Measurements from ENCODE around the gene WARS2.

WARS2 gene

GRCh38 chr1:119146466-119146865, 6.0 kb upstream of the WARS2 start:
- TF ChIP-seq CTCF (conservative IDR thresholded peaks at IDR 0.05) (no peak), ZFX (IDR thresholded peaks at IDR 0.05) (no peak)
- no peak overlapping the region for H3K27ac ChIP-seq

- TF ChIP-seq ZFX (IDR thresholded peaks at IDR 0.05) (no peak), CTCF (conservative IDR thresholded peaks at IDR 0.05) (no peak)
- H3K27ac ChIP-seq: no peak overlapping the region
Observed at GRCh38 chr1:119144813-119145212, 4.4 kb upstream of the WARS2 start.

- TF ChIP-seq ZFX (IDR thresholded peaks at IDR 0.05): no peak
- no peak for TF ChIP-seq CTCF (conservative IDR thresholded peaks at IDR 0.05)
- H3K27ac ChIP-seq: no peak overlapping the region
Observed at GRCh38 chr1:119143706-119144105, 3.3 kb upstream of the WARS2 start.

- TF ChIP-seq CTCF (conservative IDR thresholded peaks at IDR 0.05): no peak
- no peak for TF ChIP-seq ZFX (IDR thresholded peaks at IDR 0.05)
- no peak overlapping the region for H3K27ac ChIP-seq
Observed at GRCh38 chr1:119141660-119142059, 1.2 kb upstream of the WARS2 start.

GRCh38 chr1:119141020-119141424, 569 bp upstream of the WARS2 start:
- TF ChIP-seq CTCF (conservative IDR thresholded peaks at IDR 0.05): peak; percentile 57
- TF ChIP-seq ZFX (IDR thresholded peaks at IDR 0.05): no peak
- H3K27ac ChIP-seq: peak overlapping the region; percentile 83

GRCh38 chr1:119139857-119140176, 636 bp downstream of the WARS2 start:
- TF ChIP-seq ZFX (IDR thresholded peaks at IDR 0.05) (0 out of 2 replicates have a peak, but pooled peaks have one; percentile 10), CTCF (conservative IDR thresholded peaks at IDR 0.05) (no peak)
- H3K27ac ChIP-seq: peak overlapping the region; percentile 83

- no peak for TF ChIP-seq CTCF (conservative IDR thresholded peaks at IDR 0.05)
- TF ChIP-seq ZFX (IDR thresholded peaks at IDR 0.05): no peak
- peak overlapping the region; percentile 83 for H3K27ac ChIP-seq
Observed at GRCh38 chr1:119139403-119139802, 1.1 kb downstream of the WARS2 start.
